ENCODE measurements around the gene MEOX1.
"Not testable (repeated sequence)": the region's sequence is repeated elsewhere in the genome, so short reads cannot be mapped to it uniquely, and the experiment has no call there.

The MEOX1 gene

DNA sequence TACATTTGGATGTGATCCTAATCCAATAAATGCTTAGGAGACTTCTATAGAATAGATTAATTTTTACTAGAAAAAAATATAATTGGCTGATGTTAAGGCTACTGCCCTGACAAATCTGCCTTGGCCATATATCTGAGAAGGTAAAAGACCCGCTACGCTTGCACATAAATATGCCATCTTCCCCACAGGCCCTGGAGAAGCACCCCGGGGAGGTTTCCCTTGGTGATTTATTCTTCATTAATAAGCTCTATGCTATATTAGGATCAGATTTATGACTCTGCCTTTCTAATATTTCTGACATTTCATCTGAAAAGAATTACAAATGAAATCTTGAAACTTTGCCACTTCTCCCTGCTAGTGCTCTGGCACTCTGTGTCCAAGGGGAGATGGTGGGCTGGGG lies 27.4 kb upstream of the MEOX1 start:
- no peaks in the 10 kb centered on the region for H3K4me1 ChIP-seq
- H3K36me3 ChIP-seq: no peaks in the 10 kb centered on the region
- H3K4me3 ChIP-seq (ENCODE audit: low read depth, low read length): no peak overlapping the region
- H3K9me3 ChIP-seq: no peaks in the 10 kb centered on the region
- TF ChIP-seq, protein P1, sequence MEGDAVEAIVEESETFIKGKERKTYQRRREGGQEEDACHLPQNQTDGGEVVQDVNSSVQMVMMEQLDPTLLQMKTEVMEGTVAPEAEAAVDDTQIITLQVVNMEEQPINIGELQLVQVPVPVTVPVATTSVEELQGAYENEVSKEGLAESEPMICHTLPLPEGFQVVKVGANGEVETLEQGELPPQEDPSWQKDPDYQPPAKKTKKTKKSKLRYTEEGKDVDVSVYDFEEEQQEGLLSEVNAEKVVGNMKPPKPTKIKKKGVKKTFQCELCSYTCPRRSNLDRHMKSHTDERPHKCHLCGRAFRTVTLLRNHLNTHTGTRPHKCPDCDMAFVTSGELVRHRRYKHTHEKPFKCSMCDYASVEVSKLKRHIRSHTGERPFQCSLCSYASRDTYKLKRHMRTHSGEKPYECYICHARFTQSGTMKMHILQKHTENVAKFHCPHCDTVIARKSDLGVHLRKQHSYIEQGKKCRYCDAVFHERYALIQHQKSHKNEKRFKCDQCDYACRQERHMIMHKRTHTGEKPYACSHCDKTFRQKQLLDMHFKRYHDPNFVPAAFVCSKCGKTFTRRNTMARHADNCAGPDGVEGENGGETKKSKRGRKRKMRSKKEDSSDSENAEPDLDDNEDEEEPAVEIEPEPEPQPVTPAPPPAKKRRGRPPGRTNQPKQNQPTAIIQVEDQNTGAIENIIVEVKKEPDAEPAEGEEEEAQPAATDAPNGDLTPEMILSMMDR (IDR thresholded peaks at IDR 0.05; ENCODE audit: low read depth, low read length): no peak
- H3K27me3 ChIP-seq: no peaks in the 10 kb centered on the region
- no peak for DNase-seq

DNA sequence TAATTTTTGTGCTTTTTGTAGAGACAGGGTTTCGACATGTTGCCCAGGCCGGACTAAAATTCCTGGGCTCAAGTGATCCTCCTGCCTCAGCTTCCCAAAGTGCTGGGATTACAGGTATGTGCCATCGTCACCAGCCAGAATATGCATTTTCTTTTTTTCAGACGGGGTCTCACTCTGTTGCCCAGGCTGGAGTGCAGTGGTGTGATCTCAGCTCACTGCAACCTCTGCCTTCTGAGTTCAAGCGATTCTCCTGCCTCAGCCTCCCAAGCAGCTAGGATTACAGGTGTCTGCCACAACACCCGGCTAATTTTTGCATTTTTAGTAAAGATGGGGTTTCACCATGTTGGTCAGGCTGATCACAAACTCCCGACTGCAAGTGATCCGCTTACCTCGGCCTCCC lies 25.2 kb upstream of the MEOX1 start:
- DNase-seq; H3K27me3 ChIP-seq; H3K4me1 ChIP-seq; H3K9me3 ChIP-seq; H3K4me3 ChIP-seq (ENCODE audit: low read depth, low read length); H3K36me3 ChIP-seq: not testable (repeated sequence)

DNA sequence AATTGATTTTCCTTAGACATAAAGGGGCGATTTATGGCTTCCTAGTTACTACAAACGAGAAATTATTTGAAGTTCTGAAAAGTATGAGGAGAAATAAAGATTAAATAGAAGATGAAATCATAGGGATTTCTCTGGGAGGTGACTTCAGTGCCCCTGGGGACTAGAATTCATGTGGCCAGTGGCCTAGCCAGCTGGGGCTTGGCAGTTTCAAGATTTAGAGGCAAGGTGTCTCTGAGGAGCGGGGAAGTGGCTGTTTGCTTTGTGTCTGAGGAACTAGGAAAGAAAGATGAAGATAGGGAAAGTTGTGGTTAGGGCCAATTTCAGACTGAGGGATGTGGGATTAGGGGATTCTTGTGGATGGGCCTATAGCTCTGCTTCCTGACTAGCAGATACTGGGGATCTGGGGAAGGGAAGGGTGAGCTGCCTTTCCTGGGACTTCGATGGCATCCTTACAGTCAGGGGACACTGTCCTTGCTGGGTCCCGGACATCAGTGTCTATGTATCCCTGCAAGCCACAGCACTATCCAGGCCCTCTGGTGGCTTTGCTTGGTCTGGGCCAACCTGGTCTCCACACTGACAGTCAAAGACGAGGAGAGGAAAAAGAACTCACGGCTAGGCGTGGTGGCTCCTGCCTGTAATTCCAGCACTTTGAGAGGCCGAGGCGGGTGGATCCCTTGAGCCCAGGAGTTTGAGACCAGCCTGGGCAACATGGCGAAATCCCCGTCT lies 22.4 kb upstream of the MEOX1 start:
- no peaks in the 10 kb centered on the region for H3K9me3 ChIP-seq
- H3K4me1 ChIP-seq: no peaks in the 10 kb centered on the region
- no peak overlapping the region for H3K4me3 ChIP-seq (ENCODE audit: low read depth, low read length)
- no peaks in the 10 kb centered on the region for H3K27me3 ChIP-seq
- DNase-seq: no peak
- H3K36me3 ChIP-seq: no peaks in the 10 kb centered on the region
- TF ChIP-seq, protein P1 (IDR thresholded peaks at IDR 0.05; ENCODE audit: low read depth, low read length): no peak

DNA sequence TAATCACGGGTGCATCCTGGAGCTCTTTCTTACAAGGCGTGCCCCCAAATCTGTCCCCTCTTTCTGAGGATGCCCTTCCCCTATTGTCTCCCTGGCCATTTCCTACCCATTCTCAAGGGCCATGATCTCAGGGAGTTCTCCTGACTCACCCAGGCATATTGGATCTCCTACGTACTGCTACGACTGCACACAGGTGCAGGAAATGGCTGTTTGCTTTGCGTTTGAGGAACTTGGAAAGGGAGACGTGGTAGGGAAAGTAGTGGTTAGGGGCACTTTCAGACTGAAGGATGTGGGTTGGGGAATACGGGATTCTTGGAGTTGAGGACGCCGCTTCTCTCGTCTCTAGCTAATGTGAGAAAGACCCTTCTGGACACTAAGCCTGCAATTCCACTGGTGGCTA lies 18.7 kb upstream of the MEOX1 start:
- no peaks in the 10 kb centered on the region for H3K36me3 ChIP-seq
- TF ChIP-seq, protein P1 (IDR thresholded peaks at IDR 0.05; ENCODE audit: low read depth, low read length): no peak
- no peak for DNase-seq
- H3K27me3 ChIP-seq: no peaks in the 10 kb centered on the region
- H3K9me3 ChIP-seq: no peaks in the 10 kb centered on the region
- no peaks in the 10 kb centered on the region for H3K4me1 ChIP-seq
- H3K4me3 ChIP-seq (ENCODE audit: low read depth, low read length): no peak overlapping the region

DNA sequence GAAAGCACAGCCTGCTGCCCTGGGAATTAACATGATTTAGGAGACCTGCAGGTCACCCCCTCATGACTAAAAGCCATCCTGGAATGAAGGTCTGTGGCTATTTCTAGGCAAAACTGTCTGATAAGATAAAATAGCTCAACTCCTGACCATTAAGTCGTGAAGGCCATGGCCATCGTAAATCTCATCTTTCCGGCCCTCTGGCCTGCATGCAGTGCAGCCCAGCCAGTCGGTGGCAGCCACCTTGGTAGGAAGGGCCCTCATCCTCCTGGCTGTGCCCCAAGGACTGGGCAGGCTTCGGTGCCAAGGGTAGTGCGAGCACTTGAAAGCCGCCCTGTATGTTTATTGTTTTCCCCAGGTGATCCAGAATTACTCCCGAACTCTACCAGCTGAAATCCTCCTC lies 18.2 kb upstream of the MEOX1 start:
- Histone ChIP-seq H3K9me3 (no peaks in the 10 kb centered on the region), H3K4me1 (no peaks in the 10 kb centered on the region), H3K4me3 (ENCODE audit: low read depth, low read length) (no peak overlapping the region), H3K36me3 (no peaks in the 10 kb centered on the region), H3K27me3 (no peaks in the 10 kb centered on the region)
- no peak for DNase-seq
- TF ChIP-seq, protein P1 (IDR thresholded peaks at IDR 0.05; ENCODE audit: low read depth, low read length): no peak

DNA sequence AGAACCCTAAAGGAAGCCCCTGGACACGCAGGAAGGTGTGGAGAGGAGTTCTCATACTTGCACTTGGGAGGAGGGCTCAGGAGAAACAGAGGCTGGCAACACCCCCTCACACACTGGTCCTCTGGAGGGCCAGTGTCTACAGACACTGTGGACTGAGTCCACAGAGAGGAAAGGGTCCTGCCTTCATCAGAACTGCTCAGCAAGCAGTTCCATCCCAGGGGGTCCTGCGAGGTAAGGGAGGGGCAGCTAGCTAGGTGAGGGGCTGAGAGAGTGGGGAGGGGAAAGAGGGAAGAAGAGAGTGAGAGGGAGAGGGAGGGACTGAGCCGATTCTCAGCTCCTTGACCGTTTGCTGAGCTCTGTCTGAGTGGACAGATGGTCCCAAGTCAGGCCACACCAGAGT lies 17.7 kb upstream of the MEOX1 start:
- Histone ChIP-seq H3K36me3 (no peaks in the 10 kb centered on the region), H3K4me3 (ENCODE audit: low read depth, low read length) (no peak overlapping the region), H3K27me3 (no peaks in the 10 kb centered on the region), H3K9me3 (no peaks in the 10 kb centered on the region), H3K4me1 (no peaks in the 10 kb centered on the region)
- DNase-seq: no peak
- TF ChIP-seq, protein P1 (IDR thresholded peaks at IDR 0.05; ENCODE audit: low read depth, low read length): no peak

Data from BE2C (cell line).